Neural progenitor cell (in vitro differentiated cells): Measurements from ENCODE around the gene USP36.

Experiments
- EZH2phosphoT487 ChIP-seq: fragments of 200-600 bp; sonication (generic); IDR thresholded peaks from 2 replicates; pipeline ENCODE4 v1.6.1; 2017; ENCODE audit warnings: antibody characterized with exemption
- TF ChIP-seq, protein P1 (sequence below): fragments of 200-600 bp; sonication (generic); IDR thresholded peaks from 2 replicates; pipeline ENCODE4 v1.5.1; 2017; ENCODE audit warnings: antibody characterized with exemption, mild to moderate bottlenecking

DNA sequence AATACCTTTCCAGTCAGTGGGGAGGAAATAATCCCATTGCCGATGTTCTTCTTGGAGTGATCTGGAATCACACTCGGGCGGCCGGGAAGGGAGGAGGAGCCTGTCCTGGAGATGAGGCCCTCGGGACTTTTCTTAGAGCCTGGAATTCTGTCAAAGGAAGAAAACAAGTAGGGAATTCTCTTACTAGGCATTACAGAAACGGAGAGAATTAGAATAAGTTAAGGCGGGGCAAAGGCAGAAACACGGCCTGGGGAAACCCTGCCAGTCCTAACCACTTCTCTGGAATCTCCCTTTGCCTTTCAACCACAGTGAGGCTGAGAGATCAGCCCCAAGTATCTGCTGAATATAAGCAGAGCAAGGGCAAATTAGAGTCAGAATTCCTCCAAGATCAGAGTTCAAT, 27.8 kb downstream of the USP36 start:
- TF ChIP-seq EZH2phosphoT487: no peak
- TF ChIP-seq, protein P1, sequence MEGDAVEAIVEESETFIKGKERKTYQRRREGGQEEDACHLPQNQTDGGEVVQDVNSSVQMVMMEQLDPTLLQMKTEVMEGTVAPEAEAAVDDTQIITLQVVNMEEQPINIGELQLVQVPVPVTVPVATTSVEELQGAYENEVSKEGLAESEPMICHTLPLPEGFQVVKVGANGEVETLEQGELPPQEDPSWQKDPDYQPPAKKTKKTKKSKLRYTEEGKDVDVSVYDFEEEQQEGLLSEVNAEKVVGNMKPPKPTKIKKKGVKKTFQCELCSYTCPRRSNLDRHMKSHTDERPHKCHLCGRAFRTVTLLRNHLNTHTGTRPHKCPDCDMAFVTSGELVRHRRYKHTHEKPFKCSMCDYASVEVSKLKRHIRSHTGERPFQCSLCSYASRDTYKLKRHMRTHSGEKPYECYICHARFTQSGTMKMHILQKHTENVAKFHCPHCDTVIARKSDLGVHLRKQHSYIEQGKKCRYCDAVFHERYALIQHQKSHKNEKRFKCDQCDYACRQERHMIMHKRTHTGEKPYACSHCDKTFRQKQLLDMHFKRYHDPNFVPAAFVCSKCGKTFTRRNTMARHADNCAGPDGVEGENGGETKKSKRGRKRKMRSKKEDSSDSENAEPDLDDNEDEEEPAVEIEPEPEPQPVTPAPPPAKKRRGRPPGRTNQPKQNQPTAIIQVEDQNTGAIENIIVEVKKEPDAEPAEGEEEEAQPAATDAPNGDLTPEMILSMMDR: no peak
